Esophagus squamous epithelium (tissue), 5 donors: ENCODE results near the gene SCN11A. TPM values are rescaled to one million over a fixed set of nuclear protein-coding genes. Genes with fewer than 3 reads are reported as not detected.

Experiments used
- DNase-seq: peaks from one replicate; lab custom pipeline; 2025; lab: John Stamatoyannopoulos, UW
- H3K27ac ChIP-seq, 4 donors: fragments of 200-600 bp; sonication (generic); one replicate each; pipeline ENCODE4 v1.5.1; 2016 to 2019; ENCODE audit warnings: mild to moderate bottlenecking in 1 of 4
- H3K27me3 ChIP-seq, 4 donors: fragments of 200-600 bp; sonication (generic); 1 replicate in 3 of 4; 2 replicates in 1 of 4; pipeline versions ENCODE4 v1.5.1 to v1.6.0; 2017 to 2021; ENCODE audit warnings: antibody characterized with exemption in 1 of 4
- H3K36me3 ChIP-seq, 3 donors: fragments of 200-600 bp; sonication (generic); one replicate each; pipeline ENCODE4 v1.5.1; 2016 to 2019
- H3K4me1 ChIP-seq, 3 donors: fragments of 200-600 bp; sonication (generic); one replicate each; pipeline ENCODE4 v1.5.1; 2017 to 2019
- H3K4me3 ChIP-seq, 4 donors: fragments of 200-600 bp; sonication (generic); 1 replicate in 3 of 4; 2 replicates in 1 of 4; pipeline ENCODE4 v1.5.1; 2016 to 2019; ENCODE audit warnings: mild to moderate bottlenecking in 2 of 4, moderate library complexity in 1 of 4
- H3K9me3 ChIP-seq, 3 donors: fragments of 200-600 bp; sonication (generic); one replicate each; pipeline ENCODE4 v1.5.1; 2016 to 2019
- POLR2A ChIP-seq, 4 donors: fragments of 450-650 bp; IDR thresholded peaks; one replicate each; pipeline ENCODE4 v1.6.1; 2017; ENCODE audit warnings: antibody characterized with exemption in 4 of 4, mild to moderate bottlenecking in 4 of 4, moderate library complexity in 3 of 4
- WGBS, 2 donors: methylation state at CpG; one replicate each; pipeline ENCODE4 v1.1.5; 2018; 5-methylcytosine and 5-hydroxymethylcytosine counted together
- intact Hi-C: fragments of 100-400 bp; cut with DNase I; formaldehyde crosslinking; loops from one replicate; pipeline ENCODE4 v1.15.0; 2022
- total RNA-seq, 4 donors: library from RNA; depleted of rRNA; stranded (reverse); fragments of >200 nt; gene quantifications; one replicate each; pipeline ENCODE4 v1.1.0, GENCODE V29; 2016
- TF ChIP-seq, protein P1 (sequence below), 6 experiments: fragments of 450-650 bp in 4 of 6; fragments of 200-600 bp in 2 of 6; sonication (generic) in 2 of 6; IDR thresholded peaks; one replicate each; pipeline ENCODE4 v1.5.1; 2016 to 2019; ENCODE audit warnings: antibody characterized with exemption in 6 of 6, mild to moderate bottlenecking in 4 of 6, moderate library complexity in 4 of 6
- donor health status: DM: yes; HTN: yes; CAD: no.

Gene SCN11A
- total RNA-seq, 4 donors from 2014 or later = under 0.01 to 0.04 TPM; not detected in 2

DNA sequence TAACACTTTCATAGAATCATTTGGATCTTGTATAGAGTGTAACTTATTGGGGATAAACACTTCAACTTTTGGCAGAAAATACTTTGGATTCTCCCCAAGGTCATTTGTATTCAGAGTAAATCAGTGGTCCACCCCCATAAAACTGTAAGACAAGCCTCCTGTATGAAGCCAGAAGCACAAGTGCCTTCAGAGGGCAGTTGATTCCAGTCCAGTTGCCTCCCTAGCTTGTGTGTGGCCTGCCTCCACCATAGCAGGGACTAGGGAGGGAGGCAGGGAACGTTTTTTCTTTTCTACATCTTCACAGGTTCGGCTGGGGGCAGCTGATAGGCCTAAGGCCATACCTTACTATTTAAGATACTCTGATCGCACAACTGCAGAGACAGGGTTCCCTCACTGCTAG lies 44.0 kb upstream of the SCN11A start:
- Histone ChIP-seq H3K4me1 (peaks cover 0 to 4% (median 0%) of the 10 kb centered on the region in 3 donors), H3K4me3 (no peak overlapping the region), H3K27me3 (no peaks in the 10 kb centered on the region), H3K27ac (peak overlapping the region in 2 of 4 donors; percentile 19 to 57), H3K36me3 (peaks cover 34 to 100% (median 52%) of the 10 kb centered on the region in 3 donors), H3K9me3 (no peaks in the 10 kb centered on the region)
- TF ChIP-seq, protein P1, sequence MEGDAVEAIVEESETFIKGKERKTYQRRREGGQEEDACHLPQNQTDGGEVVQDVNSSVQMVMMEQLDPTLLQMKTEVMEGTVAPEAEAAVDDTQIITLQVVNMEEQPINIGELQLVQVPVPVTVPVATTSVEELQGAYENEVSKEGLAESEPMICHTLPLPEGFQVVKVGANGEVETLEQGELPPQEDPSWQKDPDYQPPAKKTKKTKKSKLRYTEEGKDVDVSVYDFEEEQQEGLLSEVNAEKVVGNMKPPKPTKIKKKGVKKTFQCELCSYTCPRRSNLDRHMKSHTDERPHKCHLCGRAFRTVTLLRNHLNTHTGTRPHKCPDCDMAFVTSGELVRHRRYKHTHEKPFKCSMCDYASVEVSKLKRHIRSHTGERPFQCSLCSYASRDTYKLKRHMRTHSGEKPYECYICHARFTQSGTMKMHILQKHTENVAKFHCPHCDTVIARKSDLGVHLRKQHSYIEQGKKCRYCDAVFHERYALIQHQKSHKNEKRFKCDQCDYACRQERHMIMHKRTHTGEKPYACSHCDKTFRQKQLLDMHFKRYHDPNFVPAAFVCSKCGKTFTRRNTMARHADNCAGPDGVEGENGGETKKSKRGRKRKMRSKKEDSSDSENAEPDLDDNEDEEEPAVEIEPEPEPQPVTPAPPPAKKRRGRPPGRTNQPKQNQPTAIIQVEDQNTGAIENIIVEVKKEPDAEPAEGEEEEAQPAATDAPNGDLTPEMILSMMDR (IDR thresholded peaks at IDR 0.05) = no peak
- TF ChIP-seq POLR2A (IDR thresholded peaks at IDR 0.05) = no peak
- intact Hi-C loops = no loop called here
- WGBS, 2 donors = 68 to 74% methylated on average over 3 of the region's 3 CpGs
- DNase-seq = no peak

DNA sequence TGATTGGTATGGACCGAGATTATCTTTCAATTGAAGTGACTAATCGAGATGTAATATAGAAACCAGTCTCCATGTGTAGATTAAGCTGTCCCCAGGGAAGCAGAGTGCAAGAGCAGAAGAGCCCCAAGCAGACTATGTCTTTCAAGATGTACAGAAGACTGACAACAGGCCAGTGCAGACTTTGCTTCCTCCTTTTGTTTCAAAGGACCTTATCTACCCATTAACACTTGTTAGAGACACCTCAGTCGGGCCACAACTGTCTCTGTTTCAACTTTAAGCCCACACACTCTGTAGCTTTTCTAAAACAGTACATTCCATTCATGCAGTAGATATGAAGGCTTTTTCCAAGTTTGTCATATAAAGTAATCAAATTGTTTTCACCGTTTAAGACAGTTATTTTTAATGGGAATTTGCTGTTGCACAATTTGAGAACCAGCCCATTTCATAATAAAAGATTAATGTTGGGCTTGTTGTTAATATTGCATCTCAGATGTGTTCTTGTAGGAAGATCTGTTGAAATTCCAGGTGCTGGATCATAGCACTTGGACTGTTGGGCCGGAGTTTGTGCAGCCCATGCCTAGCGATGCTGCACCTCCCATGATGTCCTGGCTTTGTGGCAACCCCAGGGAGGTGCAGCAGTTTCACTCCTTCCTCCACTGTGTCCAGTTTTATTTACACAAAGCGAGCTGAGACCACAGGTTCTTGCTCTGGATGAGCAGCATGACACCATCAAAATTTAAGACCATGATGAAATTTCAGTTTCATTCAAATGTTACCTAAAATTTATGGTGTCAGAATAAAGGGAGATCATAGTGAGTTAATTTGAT lies 43.3 kb upstream of the SCN11A start:
- Histone ChIP-seq H3K4me1 (peaks cover 0 to 4% (median 0%) of the 10 kb centered on the region in 3 donors), H3K27me3 (no peaks in the 10 kb centered on the region), H3K9me3 (no peaks in the 10 kb centered on the region), H3K27ac (peak overlapping the region in 2 of 4 donors; percentile 40 to 54), H3K36me3 (peaks cover 26 to 100% (median 56%) of the 10 kb centered on the region in 3 donors), H3K4me3 (no peak overlapping the region)
- no peak for DNase-seq
- TF ChIP-seq, protein P1 (IDR thresholded peaks at IDR 0.05) = no peak
- no peak for TF ChIP-seq POLR2A (IDR thresholded peaks at IDR 0.05)
- intact Hi-C loops = no loop called here
- 75 to 78% methylated on average over 7 of the region's 7 CpGs for WGBS, 2 donors

DNA sequence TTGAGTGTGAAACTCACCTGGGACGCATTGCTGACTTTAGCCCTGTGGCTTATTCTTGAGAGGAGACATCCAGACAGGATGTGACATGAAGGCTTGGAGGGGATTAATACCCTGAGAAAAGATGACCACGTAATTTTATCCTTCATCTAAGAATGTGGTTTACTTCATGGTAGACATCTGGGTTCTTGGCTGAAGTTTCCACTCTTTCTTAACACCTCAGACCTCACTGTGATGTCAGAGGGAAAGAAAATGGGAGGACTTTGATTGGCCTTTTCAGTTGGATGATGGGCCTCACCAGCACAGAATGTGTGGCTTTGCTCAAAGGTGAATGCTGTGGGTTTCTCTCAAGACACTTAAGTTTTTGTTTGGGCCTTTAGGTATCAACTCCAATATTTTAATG lies 39.2 kb upstream of the SCN11A start:
- H3K27me3 ChIP-seq = no peaks in the 10 kb centered on the region
- 68 to 79% methylated on average over 2 of the region's 2 CpGs for WGBS, 2 donors
- H3K4me1 ChIP-seq = peaks cover 0 to 3% (median 0%) of the 10 kb centered on the region in 3 donors
- no peaks in the 10 kb centered on the region for H3K9me3 ChIP-seq
- H3K36me3 ChIP-seq = peaks cover 5 to 100% (median 31%) of the 10 kb centered on the region in 3 donors
- no peak for TF ChIP-seq POLR2A (IDR thresholded peaks at IDR 0.05)
- TF ChIP-seq, protein P1 (IDR thresholded peaks at IDR 0.05) = no peak
- DNase-seq = no peak
- no peak overlapping the region for H3K4me3 ChIP-seq
- H3K27ac ChIP-seq = no peak overlapping the region
- intact Hi-C loops = no loop called here

DNA sequence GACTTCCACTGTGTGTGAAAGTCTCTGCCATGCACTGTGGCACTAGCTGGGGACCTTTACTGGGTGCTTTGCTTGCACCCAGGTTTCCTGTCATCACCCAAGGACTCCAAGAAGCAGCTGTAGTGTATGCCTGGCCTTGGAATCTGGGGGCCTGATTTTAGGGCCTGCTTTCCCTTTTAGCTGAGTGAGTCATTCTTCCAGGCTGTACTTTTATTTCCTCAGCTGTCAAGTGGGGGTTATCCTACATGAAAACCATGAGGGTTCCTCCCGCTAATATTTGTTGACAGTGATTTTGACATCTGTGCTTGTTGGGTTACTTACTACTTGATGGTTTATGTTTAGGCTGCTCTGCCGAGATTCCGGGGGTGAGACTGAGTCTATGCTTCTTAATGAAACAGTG lies 37.1 kb upstream of the SCN11A start:
- no peaks in the 10 kb centered on the region for H3K4me1 ChIP-seq
- 76 to 83% methylated on average over 3 of the region's 3 CpGs for WGBS, 2 donors
- DNase-seq = no peak
- no peaks in the 10 kb centered on the region for H3K27me3 ChIP-seq
- no peaks in the 10 kb centered on the region for H3K9me3 ChIP-seq
- H3K4me3 ChIP-seq = no peak overlapping the region
- H3K27ac ChIP-seq = no peak overlapping the region
- intact Hi-C loops = no loop called here
- peaks cover 5 to 96% (median 21%) of the 10 kb centered on the region in 3 donors for H3K36me3 ChIP-seq
- no peak for TF ChIP-seq POLR2A (IDR thresholded peaks at IDR 0.05)
- TF ChIP-seq, protein P1 (IDR thresholded peaks at IDR 0.05) = no peak

DNA sequence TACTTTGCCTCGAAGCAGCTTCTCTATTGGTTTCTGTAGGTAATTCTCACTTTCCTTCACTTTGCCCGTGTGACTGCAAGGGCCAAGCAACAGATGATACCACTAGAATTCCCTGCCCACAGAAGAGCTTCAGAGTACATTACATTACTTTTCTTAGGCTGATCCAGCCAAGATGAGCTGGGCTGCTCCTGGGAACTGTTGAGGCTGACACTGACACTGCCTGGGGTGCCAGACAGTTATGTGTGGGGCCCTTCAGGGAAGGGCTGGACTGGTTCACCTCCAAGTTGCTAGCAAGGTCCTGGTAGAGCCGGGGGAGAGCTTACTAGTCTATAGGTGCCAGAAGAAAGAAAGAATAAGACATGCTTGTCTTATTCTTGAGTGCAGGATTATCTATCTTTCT lies 36.7 kb upstream of the SCN11A start:
- intact Hi-C loops = no loop called here
- WGBS, 2 donors = 88 to 95% methylated on average over 2 to 3 of the region's 3 CpGs
- H3K4me3 ChIP-seq = no peak overlapping the region
- H3K4me1 ChIP-seq = no peaks in the 10 kb centered on the region
- DNase-seq = no peak
- no peak for TF ChIP-seq POLR2A (IDR thresholded peaks at IDR 0.05)
- TF ChIP-seq, protein P1 (IDR thresholded peaks at IDR 0.05) = no peak
- peaks cover 5 to 95% (median 18%) of the 10 kb centered on the region in 3 donors for H3K36me3 ChIP-seq
- no peak overlapping the region for H3K27ac ChIP-seq
- no peaks in the 10 kb centered on the region for H3K27me3 ChIP-seq
- H3K9me3 ChIP-seq = no peaks in the 10 kb centered on the region
